ENCODE data around the gene L3MBTL4.

Gene L3MBTL4

GRCh38 chr18:5992381-5992780, 422.3 kb downstream of the L3MBTL4 start:
- FAIRE-seq (no peak), DNase-seq (ENCODE audit: insufficient read length, low spot score) (no peak)
- TF ChIP-seq CTCF (IDR thresholded peaks at IDR 0.05; ENCODE audit: insufficient read depth, missing control alignments), result no peak

GRCh38 chr18:5987249-5987648, 427.5 kb downstream of the L3MBTL4 start:
- no peak for FAIRE-seq
- no peak for TF ChIP-seq CTCF (IDR thresholded peaks at IDR 0.05; ENCODE audit: insufficient read depth, missing control alignments)
- no peak for DNase-seq (ENCODE audit: insufficient read length, low spot score)

GRCh38 chr18:5986257-5986931, 428.3 kb downstream of the L3MBTL4 start:
- no peak for TF ChIP-seq CTCF (IDR thresholded peaks at IDR 0.05; ENCODE audit: insufficient read depth, missing control alignments)
- FAIRE-seq (no peak), DNase-seq (ENCODE audit: insufficient read length, low spot score) (no peak)

- FAIRE-seq (no peak), DNase-seq (ENCODE audit: insufficient read length, low spot score) (no peak)
- TF ChIP-seq CTCF (IDR thresholded peaks at IDR 0.05; ENCODE audit: insufficient read depth, missing control alignments), result no peak
These were observed 430.5 kb downstream of the L3MBTL4 start for GRCh38 chr18:5984245-5984644.

GRCh38 chr18:5983488-5983887, 431.2 kb downstream of the L3MBTL4 start:
- FAIRE-seq (no peak), DNase-seq (ENCODE audit: insufficient read length, low spot score) (no peak)

GRCh38 chr18:5982332-5982731, 432.4 kb downstream of the L3MBTL4 start:
- no peak for FAIRE-seq
- no peak for DNase-seq (ENCODE audit: insufficient read length, low spot score)
- no peak for TF ChIP-seq CTCF (IDR thresholded peaks at IDR 0.05; ENCODE audit: insufficient read depth, missing control alignments)

More at GRCh38 chr18:5983488-5983887, 431.2 kb downstream of the L3MBTL4 start:
- TF ChIP-seq CTCF (IDR thresholded peaks at IDR 0.05; ENCODE audit: insufficient read depth, missing control alignments), result no peak

GRCh38 chr18:5980721-5981120, 434.0 kb downstream of the L3MBTL4 start:
- no peak for FAIRE-seq
- no peak for DNase-seq (ENCODE audit: insufficient read length, low spot score)
- no peak for TF ChIP-seq CTCF (IDR thresholded peaks at IDR 0.05; ENCODE audit: insufficient read depth, missing control alignments)
